T-helper 1 cell treated with Interleukin-12 subunit alpha and Interleukin-12 subunit beta and Interleukin-4 antibody, amounts not matched to agents 30 μg/mL and 1 μg/mL, for 36 hours (primary cell): Measurements from ENCODE around the gene RFXANK.

Experiments used
- H3K27ac Mint-ChIP-seq: one replicate; pipeline ENCODE4 v1.8.0; 2021; ENCODE audit warnings: mild to moderate bottlenecking, mixed read lengths
- H3K27me3 Mint-ChIP-seq: one replicate; pipeline ENCODE4 v1.8.0; 2021; ENCODE audit warnings: low read depth, mixed read lengths
- H3K36me3 Mint-ChIP-seq: one replicate; pipeline ENCODE4 v1.8.0; 2021; ENCODE audit warnings: low read depth, mixed read lengths
- H3K4me1 Mint-ChIP-seq: one replicate; pipeline ENCODE4 v1.8.0; 2021; ENCODE audit warnings: low read depth, mixed read lengths
- H3K4me3 Mint-ChIP-seq: one replicate; pipeline ENCODE4 v1.8.0; 2021; ENCODE audit warnings: mild to moderate bottlenecking, moderate library complexity, mixed read lengths
- H3K9me3 Mint-ChIP-seq: one replicate; pipeline ENCODE4 v1.8.0; 2021; ENCODE audit warnings: mixed read lengths

Gene RFXANK

DNA sequence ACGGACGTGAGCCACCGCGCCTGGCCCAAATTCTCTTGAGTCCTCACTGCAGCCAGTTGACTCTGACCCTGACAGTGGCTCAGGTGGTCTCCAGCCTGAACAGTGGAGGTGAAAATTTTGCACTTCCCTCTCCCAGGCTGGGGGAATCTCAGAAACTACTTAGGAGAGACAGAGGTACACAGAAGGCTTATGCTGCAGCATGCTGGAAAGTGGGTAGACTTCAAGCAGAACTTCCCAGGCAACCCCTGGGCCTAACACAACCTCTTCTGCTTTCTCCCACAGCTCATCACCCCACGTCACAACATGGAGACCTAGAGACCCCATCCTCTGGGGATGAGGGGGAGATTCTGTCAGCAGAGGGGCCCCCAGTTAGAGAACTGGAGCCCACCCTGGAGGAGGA is 34.1 kb downstream of the RFXANK start:
- Mint-ChIP-seq H3K27ac (no peak overlapping the region), H3K36me3 (no peaks in the 10 kb centered on the region), H3K9me3 (no peaks in the 10 kb centered on the region), H3K27me3 (peaks cover 13% of the 10 kb centered on the region), H3K4me3 (no peak overlapping the region), H3K4me1 (peaks cover 3% of the 10 kb centered on the region)

DNA sequence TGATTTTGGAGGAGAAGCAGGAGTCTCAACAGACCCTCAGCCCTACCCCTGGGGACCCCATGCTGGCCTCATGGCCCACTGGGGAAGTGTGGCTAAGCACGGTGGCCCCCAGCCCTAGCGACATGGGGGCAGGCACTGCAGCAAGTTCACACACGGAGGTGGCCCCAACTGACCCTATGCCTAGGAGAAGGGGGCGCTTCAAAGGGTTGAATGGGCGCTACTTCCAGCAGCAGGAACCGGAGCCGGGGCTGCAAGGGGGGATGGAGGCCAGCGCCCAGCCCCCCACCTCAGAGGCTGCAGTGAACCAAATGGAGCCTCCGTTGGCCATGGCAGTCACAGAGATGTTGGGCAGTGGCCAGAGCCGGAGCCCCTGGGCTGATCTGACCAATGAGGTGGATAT is 34.6 kb downstream of the RFXANK start:
- H3K9me3 Mint-ChIP-seq: no peaks in the 10 kb centered on the region
- peaks cover 3% of the 10 kb centered on the region for H3K4me1 Mint-ChIP-seq
- H3K36me3 Mint-ChIP-seq: no peaks in the 10 kb centered on the region
- H3K27me3 Mint-ChIP-seq: peaks cover 13% of the 10 kb centered on the region
- H3K4me3 Mint-ChIP-seq: no peak overlapping the region
- H3K27ac Mint-ChIP-seq: no peak overlapping the region

DNA sequence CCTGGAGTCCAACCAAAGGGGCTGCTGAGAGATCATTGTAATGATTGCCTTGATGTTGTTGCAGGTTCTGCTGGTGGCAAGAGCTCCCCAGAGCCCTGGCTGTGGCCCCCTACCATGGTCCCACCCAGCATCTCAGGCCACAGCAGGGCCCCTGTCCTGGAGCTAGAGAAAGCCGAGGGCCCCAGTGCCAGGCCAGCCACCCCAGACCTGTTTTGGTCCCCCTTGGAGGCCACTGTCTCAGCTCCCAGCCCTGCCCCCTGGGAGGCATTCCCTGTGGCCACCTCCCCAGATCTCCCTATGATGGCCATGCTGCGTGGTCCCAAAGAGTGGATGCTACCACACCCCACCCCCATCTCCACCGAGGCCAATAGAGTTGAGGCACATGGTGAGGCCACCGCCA is 35.2 kb downstream of the RFXANK start:
- peaks cover 13% of the 10 kb centered on the region for H3K27me3 Mint-ChIP-seq
- H3K27ac Mint-ChIP-seq: no peak overlapping the region
- H3K36me3 Mint-ChIP-seq: no peaks in the 10 kb centered on the region
- no peak overlapping the region for H3K4me3 Mint-ChIP-seq
- H3K9me3 Mint-ChIP-seq: no peaks in the 10 kb centered on the region
- peaks cover 3% of the 10 kb centered on the region for H3K4me1 Mint-ChIP-seq

DNA sequence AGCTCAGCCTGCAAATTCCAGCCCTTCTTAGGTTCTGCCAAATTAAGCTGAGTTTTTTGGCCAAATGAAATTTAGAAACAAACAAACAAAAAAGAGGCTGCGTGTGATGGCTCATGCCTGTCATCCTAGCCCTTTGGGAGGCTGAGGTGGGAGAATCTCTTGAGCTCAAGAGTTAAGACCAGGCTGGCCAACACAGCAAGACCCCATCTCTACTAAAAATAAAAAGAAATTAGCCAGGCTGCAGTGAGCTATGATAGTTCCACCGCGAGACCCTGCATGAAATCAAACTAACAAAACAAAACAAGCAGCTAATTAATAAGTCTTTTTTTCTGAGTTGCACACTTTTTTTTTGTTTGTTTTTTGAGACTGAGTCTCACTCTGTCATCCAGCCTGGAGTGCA is 37.6 kb downstream of the RFXANK start:
- no peak overlapping the region for H3K27ac Mint-ChIP-seq
- H3K27me3 Mint-ChIP-seq: no peaks in the 10 kb centered on the region
- peaks cover 2% of the 10 kb centered on the region for H3K4me1 Mint-ChIP-seq
- H3K4me3 Mint-ChIP-seq: no peak overlapping the region
- no peaks in the 10 kb centered on the region for H3K9me3 Mint-ChIP-seq
- no peaks in the 10 kb centered on the region for H3K36me3 Mint-ChIP-seq

DNA sequence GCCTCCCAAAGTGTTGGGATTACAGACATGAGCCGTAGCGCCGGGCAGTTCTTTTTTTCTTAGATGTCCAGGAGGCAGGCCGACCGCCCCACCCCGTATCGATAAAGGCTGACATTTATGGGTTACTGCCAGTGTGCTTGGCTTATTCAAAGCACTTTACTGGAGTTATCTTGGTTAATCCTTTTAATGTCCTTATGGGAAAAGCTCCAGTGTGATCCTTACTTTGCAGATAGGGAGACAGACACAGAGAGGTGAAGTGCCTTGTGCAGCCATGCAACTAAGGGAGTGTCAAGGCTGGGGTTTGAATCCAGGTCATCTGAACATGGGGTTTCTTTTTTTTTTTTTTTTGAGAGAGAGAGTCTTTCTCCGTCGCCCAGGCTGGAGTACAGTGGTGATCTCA is 38.9 kb downstream of the RFXANK start:
- H3K27ac Mint-ChIP-seq: no peak overlapping the region
- H3K4me3 Mint-ChIP-seq: no peak overlapping the region
- H3K9me3 Mint-ChIP-seq: no peaks in the 10 kb centered on the region
- H3K36me3 Mint-ChIP-seq: no peaks in the 10 kb centered on the region
- H3K4me1 Mint-ChIP-seq: no peaks in the 10 kb centered on the region
- no peaks in the 10 kb centered on the region for H3K27me3 Mint-ChIP-seq

DNA sequence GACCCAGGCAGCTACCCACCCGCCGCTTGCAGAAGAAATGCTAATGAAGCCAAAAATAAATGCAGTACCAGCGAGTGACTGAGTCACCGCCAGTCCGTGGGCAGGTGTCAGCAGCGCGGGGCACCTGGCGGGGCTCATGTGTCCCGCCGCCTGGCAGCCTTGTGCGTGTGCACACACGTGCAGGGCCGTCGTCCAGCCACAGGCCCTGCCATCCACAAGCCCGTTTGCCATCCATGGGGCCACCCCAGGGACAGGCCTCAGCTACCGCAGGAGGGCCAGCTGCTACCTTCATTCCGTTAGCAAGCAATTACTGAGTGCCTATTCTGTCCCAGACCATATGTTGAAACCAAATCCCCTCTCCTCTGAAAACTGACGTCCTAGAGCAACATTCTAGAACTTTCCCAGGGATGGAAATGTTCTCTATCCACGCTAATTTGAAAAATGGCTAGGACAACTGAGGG is 40.2 kb downstream of the RFXANK start:
- Mint-ChIP-seq H3K4me3 (no peak overlapping the region), H3K27ac (no peak overlapping the region), H3K36me3 (no peaks in the 10 kb centered on the region), H3K27me3 (no peaks in the 10 kb centered on the region), H3K9me3 (peaks cover 4% of the 10 kb centered on the region), H3K4me1 (no peaks in the 10 kb centered on the region)

DNA sequence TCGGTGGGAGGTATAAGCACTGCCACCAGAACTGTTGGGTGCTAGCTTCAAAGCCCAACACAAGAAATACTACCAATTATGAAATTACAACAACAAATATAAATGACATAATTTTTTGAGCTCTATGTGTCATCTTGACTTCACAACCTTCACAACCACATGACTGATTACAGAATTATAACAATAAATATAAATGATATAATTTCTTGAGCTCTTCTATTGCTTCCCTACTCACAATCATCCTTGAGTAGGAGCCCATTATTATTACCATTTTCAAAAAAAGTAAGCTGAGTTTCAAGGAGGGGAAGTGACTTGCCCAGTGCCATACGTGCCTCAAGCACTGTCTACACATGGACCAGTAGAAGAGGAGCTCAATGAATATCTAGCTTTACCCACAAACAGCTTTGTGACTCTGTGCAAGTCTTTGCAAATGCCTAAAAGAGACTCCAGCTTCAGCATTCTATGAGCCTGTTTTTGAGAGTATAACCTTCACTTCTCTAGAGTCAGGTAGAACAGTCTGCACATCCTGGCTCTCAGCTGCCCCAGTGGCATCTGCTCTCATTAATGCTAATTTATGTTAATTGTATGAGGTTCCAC is 42.3 kb downstream of the RFXANK start:
- Mint-ChIP-seq H3K4me3 (no peak overlapping the region), H3K27me3 (no peaks in the 10 kb centered on the region), H3K36me3 (no peaks in the 10 kb centered on the region), H3K27ac (no peak overlapping the region), H3K4me1 (no peaks in the 10 kb centered on the region), H3K9me3 (peaks cover 4% of the 10 kb centered on the region)

DNA sequence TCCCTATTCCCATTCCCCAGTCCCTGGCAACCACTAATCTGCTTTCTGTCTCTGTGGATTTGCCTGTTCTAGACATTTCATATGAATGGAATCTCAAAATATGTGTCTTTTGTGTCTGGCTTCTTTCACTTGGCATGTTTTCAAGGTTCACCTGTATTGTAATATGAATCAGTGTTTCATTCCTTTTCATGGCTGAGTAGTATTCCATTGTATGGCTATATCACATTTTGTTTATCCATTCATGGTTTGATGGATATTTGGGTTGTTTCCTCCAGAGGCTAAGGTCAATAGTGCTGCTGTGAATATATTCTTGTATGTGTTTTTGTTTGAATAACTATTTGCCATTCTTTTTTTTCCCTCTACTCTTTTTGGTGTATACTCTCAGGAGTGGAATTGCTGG is 44.1 kb downstream of the RFXANK start:
- Mint-ChIP-seq H3K27ac (no peak overlapping the region), H3K36me3 (no peaks in the 10 kb centered on the region), H3K27me3 (no peaks in the 10 kb centered on the region), H3K4me1 (no peaks in the 10 kb centered on the region), H3K4me3 (no peak overlapping the region), H3K9me3 (peaks cover 4% of the 10 kb centered on the region)

DNA sequence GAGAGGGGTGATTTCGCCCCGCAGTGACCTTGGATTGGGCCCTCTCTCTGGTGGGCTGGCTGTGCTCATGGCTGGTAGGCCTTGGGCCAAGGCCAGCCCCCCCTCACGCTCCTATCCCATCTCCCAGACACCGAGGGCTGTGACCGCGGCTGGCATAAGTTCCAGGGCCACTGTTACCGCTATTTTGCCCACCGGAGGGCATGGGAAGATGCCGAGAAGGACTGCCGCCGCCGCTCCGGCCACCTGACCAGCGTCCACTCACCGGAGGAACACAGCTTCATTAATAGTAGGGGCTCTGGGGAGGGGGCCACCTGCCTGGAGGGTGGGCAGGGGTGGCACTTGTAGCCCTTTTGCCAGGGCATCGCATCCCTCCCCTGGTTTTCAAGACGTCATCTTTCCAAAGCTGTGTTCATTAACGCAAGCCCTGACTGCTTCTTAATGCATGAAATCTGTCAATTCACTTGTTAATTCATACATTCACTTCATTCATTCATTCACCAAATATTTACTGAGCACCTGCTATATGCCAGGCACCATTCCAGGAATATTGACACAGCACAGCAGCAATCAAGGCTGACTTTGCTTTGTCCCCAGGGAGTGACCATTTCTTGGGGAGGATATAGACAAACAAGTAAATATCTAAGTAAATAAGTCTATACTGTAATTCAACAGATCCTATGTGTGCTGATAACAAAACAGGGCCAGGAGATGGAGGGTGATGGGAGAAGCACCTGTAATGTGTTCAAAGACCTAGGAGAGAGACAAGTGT is 46.3 kb downstream of the RFXANK start:
- H3K9me3 Mint-ChIP-seq: peaks cover 4% of the 10 kb centered on the region
- no peaks in the 10 kb centered on the region for H3K4me1 Mint-ChIP-seq
- no peak overlapping the region for H3K4me3 Mint-ChIP-seq
- H3K27me3 Mint-ChIP-seq: no peaks in the 10 kb centered on the region
- H3K27ac Mint-ChIP-seq: no peak overlapping the region
- no peaks in the 10 kb centered on the region for H3K36me3 Mint-ChIP-seq

DNA sequence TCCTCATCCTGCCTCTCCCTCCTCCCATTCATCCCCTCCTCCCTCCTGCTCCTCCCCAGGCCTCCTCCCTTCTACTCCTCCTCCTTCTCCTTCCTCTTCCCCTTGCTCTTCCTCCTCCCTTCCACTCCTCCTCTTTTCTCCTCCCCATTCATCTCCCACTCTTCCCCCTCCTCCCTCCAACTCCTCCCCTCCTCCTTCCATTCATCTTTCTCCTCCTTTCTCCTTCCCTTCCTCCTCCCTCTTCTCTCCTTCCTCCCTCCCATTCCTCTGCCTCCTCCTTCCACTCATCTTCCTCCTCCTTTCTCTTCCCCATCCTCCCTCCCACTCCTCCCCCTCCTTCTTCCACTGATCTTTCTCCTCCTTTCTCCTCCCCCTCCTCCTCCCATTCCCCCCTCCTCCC is 47.6 kb downstream of the RFXANK start:
- H3K4me1 Mint-ChIP-seq: no peaks in the 10 kb centered on the region
- H3K4me3 Mint-ChIP-seq: no peak overlapping the region
- H3K27me3 Mint-ChIP-seq: no peaks in the 10 kb centered on the region
- H3K36me3 Mint-ChIP-seq: no peaks in the 10 kb centered on the region
- H3K9me3 Mint-ChIP-seq: peaks cover 4% of the 10 kb centered on the region
- no peak overlapping the region for H3K27ac Mint-ChIP-seq

DNA sequence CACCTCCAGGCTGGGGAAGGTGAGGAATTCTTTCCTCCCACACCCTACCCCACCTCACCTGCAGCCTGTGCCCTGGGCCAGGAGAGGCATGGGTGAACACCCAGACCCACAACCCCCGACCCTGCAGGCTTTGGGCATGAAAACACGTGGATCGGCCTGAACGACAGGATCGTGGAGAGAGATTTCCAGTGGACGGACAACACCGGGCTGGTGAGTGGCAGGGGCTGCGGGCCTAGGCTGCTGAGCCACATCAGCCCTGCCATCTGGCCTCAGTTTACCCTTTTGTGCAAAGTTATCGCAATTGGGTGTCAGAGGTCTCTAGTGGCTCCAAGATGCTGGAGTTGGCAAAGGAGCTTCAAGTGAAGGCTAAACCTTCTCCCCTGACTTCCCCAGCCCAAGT is 48.4 kb downstream of the RFXANK start:
- Mint-ChIP-seq H3K4me3 (no peak overlapping the region), H3K4me1 (no peaks in the 10 kb centered on the region), H3K9me3 (peaks cover 4% of the 10 kb centered on the region), H3K36me3 (no peaks in the 10 kb centered on the region), H3K27me3 (no peaks in the 10 kb centered on the region), H3K27ac (no peak overlapping the region)

DNA sequence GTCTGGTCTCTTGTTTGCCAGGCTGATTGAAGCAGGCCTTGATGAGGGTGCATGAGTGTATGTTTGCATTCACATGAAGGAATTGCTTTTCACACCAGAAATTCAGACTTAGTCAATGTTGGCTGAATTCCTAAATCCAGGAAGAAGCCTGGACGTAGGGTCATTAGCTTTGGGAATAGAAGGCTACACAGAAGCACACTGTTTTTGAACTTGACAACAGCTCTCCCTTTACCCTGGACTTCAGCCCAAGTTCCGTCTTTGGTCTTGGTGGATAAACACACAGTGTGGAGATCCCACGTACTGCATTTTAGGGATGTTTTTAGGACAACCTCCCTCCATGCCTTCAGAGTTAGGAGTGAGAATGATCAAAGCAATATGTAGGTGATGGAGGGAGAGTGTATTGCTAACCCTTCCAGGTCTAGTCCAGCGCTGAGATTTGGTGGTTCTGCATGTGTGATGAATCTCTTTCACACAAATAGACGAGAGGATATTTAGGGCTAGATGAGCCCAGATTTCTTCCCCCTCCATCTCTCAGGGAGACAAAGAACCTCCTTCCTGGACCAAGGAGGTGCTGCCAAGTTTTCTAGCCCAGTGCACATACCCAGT is 58.2 kb downstream of the RFXANK start:
- H3K9me3 Mint-ChIP-seq: no peaks in the 10 kb centered on the region
- H3K36me3 Mint-ChIP-seq: no peaks in the 10 kb centered on the region
- H3K4me1 Mint-ChIP-seq: no peaks in the 10 kb centered on the region
- no peak overlapping the region for H3K4me3 Mint-ChIP-seq
- H3K27me3 Mint-ChIP-seq: peaks cover 20% of the 10 kb centered on the region
- no peak overlapping the region for H3K27ac Mint-ChIP-seq
